Prostate gland (tissue), 2 donors: Measurements from ENCODE around the gene RASD2. TPM values are rescaled to one million over a fixed set of nuclear protein-coding genes. Genes with fewer than 3 reads are reported as not detected.

Experiments used
- DNase-seq: peaks from one replicate; pipeline ENCODE4 v3.0.0-alpha.2; 2019; ENCODE audit warnings: low spot score
- H3K27ac ChIP-seq, 2 donors: fragments of 200-600 bp; sonication (generic); 2 replicates each; pipeline ENCODE4 v1.5.1; 2017 to 2019
- H3K27me3 ChIP-seq: fragments of 200-600 bp; sonication (generic); replicated peaks from 2 replicates; pipeline ENCODE4 v1.5.1; 2019; ENCODE audit not compliant: insufficient read depth
- H3K36me3 ChIP-seq, 2 donors: fragments of 200-600 bp; sonication (generic); 1 replicate in 1 of 2; 2 replicates in 1 of 2; pipeline versions ENCODE4 v1.5.1 to v1.8.1; 2017 to 2019
- H3K4me1 ChIP-seq: fragments of 200-600 bp; sonication (generic); replicated peaks from 2 replicates; pipeline ENCODE4 v1.5.1; 2019
- H3K4me3 ChIP-seq, 2 donors: fragments of 200-600 bp; sonication (generic); 2 replicates each; pipeline ENCODE4 v1.5.1; 2017 to 2019
- H3K9me3 ChIP-seq: fragments of 200-600 bp; sonication (generic); 2 replicates; pipeline ENCODE4 v1.5.1; 2017
- POLR2A ChIP-seq: fragments of 450-650 bp; IDR thresholded peaks from one replicate; pipeline ENCODE4 v1.6.1; 2016; ENCODE audit warnings: antibody characterized with exemption, mild to moderate bottlenecking
- POLR2AphosphoS5 ChIP-seq: sonication (generic); formaldehyde crosslinking; IDR thresholded peaks from one replicate; pipeline ENCODE4 v1.6.1; 2017; ENCODE audit warnings: antibody characterized with exemption
- WGBS: methylation state at CpG from one replicate; pipeline ENCODE4 v1.1.5; 2018; 5-methylcytosine and 5-hydroxymethylcytosine counted together
- intact Hi-C: fragments of 100-400 bp; cut with DNase I; formaldehyde crosslinking; loops from one replicate; pipeline ENCODE4 v1.14.2; 2022
- total RNA-seq, 2 donors: library from RNA; depleted of rRNA; stranded (reverse); fragments of >200 nt; gene quantifications; one replicate each; pipeline ENCODE4 v1.1.0, GENCODE V29; 2016
- TF ChIP-seq, protein P1 (sequence below), 4 experiments: fragments of 200-600 bp in 2 of 4; fragments of 450-650 bp in 2 of 4; sonication (generic) in 2 of 4; IDR thresholded peaks; 1 replicate in 3 of 4; 2 replicates in 1 of 4; pipeline ENCODE4 v1.5.1; 2016 to 2019; ENCODE audit warnings: antibody characterized with exemption in 4 of 4, mild to moderate bottlenecking in 2 of 4, moderate library complexity in 2 of 4

The RASD2 gene
- total RNA-seq, 2 donors from 2014 or later: 6.2 to 8.0 TPM

DNA sequence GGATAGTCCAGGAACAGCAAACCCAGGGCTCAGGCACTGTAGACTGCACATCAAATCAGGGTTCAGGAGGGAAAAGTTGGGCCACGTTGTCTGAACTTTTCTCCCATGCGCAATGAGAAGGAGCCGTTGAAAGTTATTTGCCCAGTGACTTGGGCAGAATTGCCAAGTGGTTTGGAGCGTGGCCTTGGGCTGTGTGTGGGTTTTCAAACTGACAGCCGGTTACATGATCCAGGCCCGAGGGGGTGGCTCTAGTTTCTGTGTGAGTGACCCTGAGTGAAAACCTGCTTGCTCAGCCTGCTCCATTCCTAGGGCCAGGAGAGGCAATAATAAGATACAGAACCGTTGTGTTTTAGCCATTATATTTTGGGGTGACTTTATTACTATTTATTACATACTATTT is 56.2 kb downstream of the RASD2 start:
- Histone ChIP-seq H3K27me3 (no peaks in the 10 kb centered on the region), H3K27ac (no peak overlapping the region), H3K36me3 (no peaks in the 10 kb centered on the region), H3K4me3 (no peak overlapping the region), H3K9me3 (no peaks in the 10 kb centered on the region), H3K4me1 (no peaks in the 10 kb centered on the region)
- no peak for TF ChIP-seq POLR2AphosphoS5
- no peak for TF ChIP-seq POLR2A
- TF ChIP-seq, protein P1, sequence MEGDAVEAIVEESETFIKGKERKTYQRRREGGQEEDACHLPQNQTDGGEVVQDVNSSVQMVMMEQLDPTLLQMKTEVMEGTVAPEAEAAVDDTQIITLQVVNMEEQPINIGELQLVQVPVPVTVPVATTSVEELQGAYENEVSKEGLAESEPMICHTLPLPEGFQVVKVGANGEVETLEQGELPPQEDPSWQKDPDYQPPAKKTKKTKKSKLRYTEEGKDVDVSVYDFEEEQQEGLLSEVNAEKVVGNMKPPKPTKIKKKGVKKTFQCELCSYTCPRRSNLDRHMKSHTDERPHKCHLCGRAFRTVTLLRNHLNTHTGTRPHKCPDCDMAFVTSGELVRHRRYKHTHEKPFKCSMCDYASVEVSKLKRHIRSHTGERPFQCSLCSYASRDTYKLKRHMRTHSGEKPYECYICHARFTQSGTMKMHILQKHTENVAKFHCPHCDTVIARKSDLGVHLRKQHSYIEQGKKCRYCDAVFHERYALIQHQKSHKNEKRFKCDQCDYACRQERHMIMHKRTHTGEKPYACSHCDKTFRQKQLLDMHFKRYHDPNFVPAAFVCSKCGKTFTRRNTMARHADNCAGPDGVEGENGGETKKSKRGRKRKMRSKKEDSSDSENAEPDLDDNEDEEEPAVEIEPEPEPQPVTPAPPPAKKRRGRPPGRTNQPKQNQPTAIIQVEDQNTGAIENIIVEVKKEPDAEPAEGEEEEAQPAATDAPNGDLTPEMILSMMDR (IDR thresholded peaks at IDR 0.05): no peak
- WGBS: 77% methylated on average over 7 of the region's 7 CpGs
- DNase-seq: no peak
- intact Hi-C loops: no loop called here

DNA sequence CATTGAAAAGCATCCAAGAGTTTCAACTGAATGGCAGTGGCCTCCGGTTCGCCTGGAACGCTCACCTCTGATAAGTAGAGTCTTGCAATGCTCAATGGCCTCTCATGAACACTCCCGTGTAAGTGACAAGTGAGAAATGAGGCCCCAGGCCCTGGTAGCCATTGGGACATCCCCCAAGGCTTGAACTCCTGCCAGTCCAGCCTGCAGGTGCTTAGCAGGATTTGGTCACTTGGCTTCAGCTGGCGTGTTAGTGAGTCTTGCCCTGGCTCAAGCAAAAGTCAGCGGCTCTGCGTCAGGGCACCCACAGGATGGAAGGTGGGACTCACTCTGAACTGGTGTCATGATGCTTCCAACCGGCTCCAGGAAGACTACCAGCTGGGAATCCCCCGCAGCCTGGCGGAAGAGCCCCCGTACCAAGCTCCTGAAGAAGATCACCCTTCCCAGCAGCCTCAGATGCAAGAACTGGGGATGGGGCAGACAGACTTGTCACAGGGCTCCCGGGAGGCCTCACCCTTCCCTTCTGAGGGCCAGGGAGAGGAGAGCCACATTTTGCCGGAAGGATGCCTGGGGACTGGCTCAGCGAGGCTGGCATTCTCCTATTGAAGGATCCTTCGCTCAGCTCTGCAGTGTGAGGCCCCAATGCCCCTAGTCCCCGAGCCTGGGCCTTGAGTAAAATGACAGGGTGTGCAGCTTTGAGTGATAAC is 57.2 kb downstream of the RASD2 start:
- Histone ChIP-seq H3K27me3 (no peaks in the 10 kb centered on the region), H3K4me1 (no peaks in the 10 kb centered on the region), H3K4me3 (no peak overlapping the region), H3K27ac (no peak overlapping the region), H3K9me3 (no peaks in the 10 kb centered on the region), H3K36me3 (no peaks in the 10 kb centered on the region)
- intact Hi-C loops: no loop called here
- DNase-seq: no peak
- no peak for TF ChIP-seq POLR2AphosphoS5
- TF ChIP-seq, protein P1 (IDR thresholded peaks at IDR 0.05): no peak
- TF ChIP-seq POLR2A: no peak
- 84% methylated on average over 16 of the region's 16 CpGs for WGBS

GRCh38 chr22:35598396-35598710 is 57.7 kb downstream of the RASD2 start:
- no peak for DNase-seq
- intact Hi-C loops: no loop called here
- Histone ChIP-seq H3K9me3 (no peaks in the 10 kb centered on the region), H3K27me3 (no peaks in the 10 kb centered on the region), H3K27ac (no peak overlapping the region), H3K36me3 (no peaks in the 10 kb centered on the region), H3K4me3 (no peak overlapping the region), H3K4me1 (no peaks in the 10 kb centered on the region)
- no peak for TF ChIP-seq POLR2A
- TF ChIP-seq POLR2AphosphoS5: no peak
- TF ChIP-seq, protein P1 (IDR thresholded peaks at IDR 0.05): no peak
- WGBS: 96% methylated on average over 4 of the region's 4 CpGs

GRCh38 chr22:35599364-35599763 is 58.7 kb downstream of the RASD2 start:
- no peaks in the 10 kb centered on the region for H3K36me3 ChIP-seq
- intact Hi-C loops: no loop called here
- H3K27me3 ChIP-seq: no peaks in the 10 kb centered on the region
- no peaks in the 10 kb centered on the region for H3K9me3 ChIP-seq
- 91% methylated on average over 4 of the region's 4 CpGs for WGBS
- TF ChIP-seq POLR2A (no peak), POLR2AphosphoS5 (no peak)
- TF ChIP-seq, protein P1 (IDR thresholded peaks at IDR 0.05): no peak
- H3K4me1 ChIP-seq: no peaks in the 10 kb centered on the region
- H3K27ac ChIP-seq: no peak overlapping the region
- no peak overlapping the region for H3K4me3 ChIP-seq
- no peak for DNase-seq

DNA sequence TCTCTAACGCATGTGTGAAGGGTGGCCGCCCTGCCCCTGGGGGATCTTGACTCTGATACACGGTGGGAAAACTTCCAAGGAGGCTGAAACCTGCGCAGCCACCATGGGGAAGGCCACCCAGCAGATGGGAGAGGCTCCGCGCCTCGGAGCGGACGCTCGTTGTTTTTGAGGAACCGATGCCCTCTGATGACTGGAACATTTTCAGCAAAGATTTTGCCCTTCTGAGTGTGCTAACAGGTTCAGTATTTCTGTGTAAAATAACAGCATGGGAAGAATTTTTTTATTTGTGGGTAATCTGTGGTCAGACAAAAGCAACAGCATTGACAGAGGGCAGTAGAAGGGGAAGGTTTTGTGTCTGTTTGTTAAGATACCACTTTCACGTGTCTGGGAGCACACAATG is 59.8 kb downstream of the RASD2 start:
- intact Hi-C loops: no loop called here
- 57% methylated on average over 12 of the region's 12 CpGs for WGBS
- Histone ChIP-seq H3K36me3 (no peaks in the 10 kb centered on the region), H3K27me3 (no peaks in the 10 kb centered on the region), H3K9me3 (no peaks in the 10 kb centered on the region), H3K27ac (no peak overlapping the region), H3K4me1 (no peaks in the 10 kb centered on the region), H3K4me3 (no peak overlapping the region)
- no peak for DNase-seq
- TF ChIP-seq POLR2AphosphoS5 (no peak), POLR2A (no peak)
- TF ChIP-seq, protein P1 (IDR thresholded peaks at IDR 0.05): no peak
